HL-60 (cell line): ENCODE measurements around the gene TSPAN15.

Experiments used
- DNase-seq, 2 experiments: peaks; one replicate each; pipeline ENCODE4 v3.0.0-alpha.2; 2010 to 2020; ENCODE audit warnings: low read depth in 1 of 2, low spot score in 1 of 2
- H3K27ac ChIP-seq: fragments of 250-450 bp; sonication (Bioruptor Pico); replicated peaks from 2 replicates; pipeline ENCODE4 v1.5.1; 2020; ENCODE audit warnings: mild to moderate bottlenecking, moderate library complexity
- H3K27me3 ChIP-seq: fragments of 250-450 bp; sonication (Bioruptor Pico); 2 replicates; pipeline ENCODE4 v1.5.1; 2021; ENCODE audit warnings: mild to moderate bottlenecking, moderate library complexity; ENCODE audit not compliant: insufficient read depth, poor library complexity, severe bottlenecking
- H3K4me3 ChIP-seq: replicated peaks from 2 replicates; pipeline ENCODE4 v1.5.1; 2011; ENCODE audit warnings: mild to moderate bottlenecking, control low read depth, low read length; ENCODE audit not compliant: insufficient read depth
- CTCF ChIP-seq: IDR thresholded peaks from one replicate; pipeline ENCODE4 v1.5.1; 2011; ENCODE audit warnings: low read length, control low read depth, inconsistent platforms; ENCODE audit not compliant: insufficient read depth
- GABPA ChIP-seq: IDR thresholded peaks from 2 replicates; pipeline ENCODE4 v1.6.1; 2012; ENCODE audit warnings: low read depth
- POLR2AphosphoS5 ChIP-seq: IDR thresholded peaks from 2 replicates; pipeline ENCODE4 v1.6.1; 2012; ENCODE audit warnings: low read depth
- REST ChIP-seq: IDR thresholded peaks from 2 replicates; pipeline ENCODE4 v1.6.1; 2012; ENCODE audit warnings: low read depth; ENCODE audit not compliant: insufficient replicate concordance
- SPI1 ChIP-seq: IDR thresholded peaks from 2 replicates; pipeline ENCODE4 v1.6.1; 2012; ENCODE audit warnings: low read depth, mild to moderate bottlenecking, borderline replicate concordance

The TSPAN15 gene

GRCh38 chr10:69490876-69491275, 39.6 kb downstream of the TSPAN15 start:
- no peak for TF ChIP-seq REST
- no peak for TF ChIP-seq CTCF
- TF ChIP-seq GABPA = no peak
- TF ChIP-seq SPI1 = no peak
- TF ChIP-seq POLR2AphosphoS5 = no peak
- Histone ChIP-seq H3K27ac (no peak overlapping the region), H3K4me3 (no peak overlapping the region), H3K27me3 (no peaks in the 10 kb centered on the region)
- no peak for DNase-seq

GRCh38 chr10:69491611-69492010, 40.3 kb downstream of the TSPAN15 start:
- H3K4me3 ChIP-seq = no peak overlapping the region
- no peaks in the 10 kb centered on the region for H3K27me3 ChIP-seq
- H3K27ac ChIP-seq = no peak overlapping the region
- DNase-seq = no peak
- TF ChIP-seq REST (no peak), GABPA (no peak), SPI1 (peak; percentile 28; the same call in 1 of the 2 replicates), POLR2AphosphoS5 (no peak), CTCF (no peak)

GRCh38 chr10:69492091-69492745, 41.0 kb downstream of the TSPAN15 start:
- no peak for TF ChIP-seq CTCF
- TF ChIP-seq SPI1 = no peak
- TF ChIP-seq POLR2AphosphoS5 = no peak
- TF ChIP-seq GABPA = no peak
- no peak for TF ChIP-seq REST
- Histone ChIP-seq H3K27ac (no peak overlapping the region), H3K4me3 (no peak overlapping the region), H3K27me3 (no peaks in the 10 kb centered on the region)
- no peak for DNase-seq
